ENCODE data around the gene BRD4.

GRCh38 chr19:15248106-15248505 lies 84.2 kb downstream of the BRD4 start:
- TF ChIP-seq CTCF (conservative IDR thresholded peaks at IDR 0.05; ENCODE audit: low read length): no peak
- TF ChIP-seq EZH2phosphoT487 (IDR thresholded peaks at IDR 0.05; ENCODE audit: borderline replicate concordance, low read depth, low read length): no peak

Measured in OCI-LY7 (cell line).